Fibroblast of pulmonary artery (primary cell): Measurements from ENCODE around the gene COX5A.

ENCODE experiments used
- DNase-seq: peaks from one replicate; pipeline ENCODE4 v3.0.0-alpha.2; 2010; ENCODE audit warnings: low read depth
- H3K4me3 ChIP-seq: replicated peaks from 2 replicates; pipeline ENCODE4 v1.5.1; 2011; ENCODE audit warnings: low read depth, mild to moderate bottlenecking, control low read depth, low read length, moderate library complexity
- TF ChIP-seq, protein P1 (sequence below): IDR thresholded peaks from 2 replicates; pipeline ENCODE4 v1.5.1; 2011; ENCODE audit warnings: mild to moderate bottlenecking, control low read depth, low read length, inconsistent platforms; ENCODE audit errors: missing control alignments

Gene COX5A

DNA sequence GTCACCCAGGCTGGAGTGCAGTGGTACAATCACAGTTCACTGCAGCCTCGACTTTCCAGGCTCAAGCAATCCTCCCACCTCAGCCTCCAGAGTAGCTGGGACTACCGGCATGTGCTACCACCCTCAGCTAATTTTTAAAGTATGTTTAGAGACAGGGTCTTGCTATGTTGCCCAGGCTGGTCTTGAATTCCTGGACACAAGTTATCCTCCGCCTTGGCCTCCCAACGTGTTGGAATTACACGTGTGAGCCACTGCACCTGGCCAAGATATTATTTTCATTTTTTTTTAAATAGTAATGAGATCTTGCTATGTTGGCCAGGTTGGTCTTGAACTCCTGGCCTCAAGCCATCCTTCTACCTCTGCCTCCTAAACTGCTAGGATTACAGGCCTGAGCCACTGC, 52.4 kb downstream of the COX5A start:
- DNase-seq: no peak
- TF ChIP-seq, protein P1, sequence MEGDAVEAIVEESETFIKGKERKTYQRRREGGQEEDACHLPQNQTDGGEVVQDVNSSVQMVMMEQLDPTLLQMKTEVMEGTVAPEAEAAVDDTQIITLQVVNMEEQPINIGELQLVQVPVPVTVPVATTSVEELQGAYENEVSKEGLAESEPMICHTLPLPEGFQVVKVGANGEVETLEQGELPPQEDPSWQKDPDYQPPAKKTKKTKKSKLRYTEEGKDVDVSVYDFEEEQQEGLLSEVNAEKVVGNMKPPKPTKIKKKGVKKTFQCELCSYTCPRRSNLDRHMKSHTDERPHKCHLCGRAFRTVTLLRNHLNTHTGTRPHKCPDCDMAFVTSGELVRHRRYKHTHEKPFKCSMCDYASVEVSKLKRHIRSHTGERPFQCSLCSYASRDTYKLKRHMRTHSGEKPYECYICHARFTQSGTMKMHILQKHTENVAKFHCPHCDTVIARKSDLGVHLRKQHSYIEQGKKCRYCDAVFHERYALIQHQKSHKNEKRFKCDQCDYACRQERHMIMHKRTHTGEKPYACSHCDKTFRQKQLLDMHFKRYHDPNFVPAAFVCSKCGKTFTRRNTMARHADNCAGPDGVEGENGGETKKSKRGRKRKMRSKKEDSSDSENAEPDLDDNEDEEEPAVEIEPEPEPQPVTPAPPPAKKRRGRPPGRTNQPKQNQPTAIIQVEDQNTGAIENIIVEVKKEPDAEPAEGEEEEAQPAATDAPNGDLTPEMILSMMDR: no peak
- H3K4me3 ChIP-seq: no peak overlapping the region

DNA sequence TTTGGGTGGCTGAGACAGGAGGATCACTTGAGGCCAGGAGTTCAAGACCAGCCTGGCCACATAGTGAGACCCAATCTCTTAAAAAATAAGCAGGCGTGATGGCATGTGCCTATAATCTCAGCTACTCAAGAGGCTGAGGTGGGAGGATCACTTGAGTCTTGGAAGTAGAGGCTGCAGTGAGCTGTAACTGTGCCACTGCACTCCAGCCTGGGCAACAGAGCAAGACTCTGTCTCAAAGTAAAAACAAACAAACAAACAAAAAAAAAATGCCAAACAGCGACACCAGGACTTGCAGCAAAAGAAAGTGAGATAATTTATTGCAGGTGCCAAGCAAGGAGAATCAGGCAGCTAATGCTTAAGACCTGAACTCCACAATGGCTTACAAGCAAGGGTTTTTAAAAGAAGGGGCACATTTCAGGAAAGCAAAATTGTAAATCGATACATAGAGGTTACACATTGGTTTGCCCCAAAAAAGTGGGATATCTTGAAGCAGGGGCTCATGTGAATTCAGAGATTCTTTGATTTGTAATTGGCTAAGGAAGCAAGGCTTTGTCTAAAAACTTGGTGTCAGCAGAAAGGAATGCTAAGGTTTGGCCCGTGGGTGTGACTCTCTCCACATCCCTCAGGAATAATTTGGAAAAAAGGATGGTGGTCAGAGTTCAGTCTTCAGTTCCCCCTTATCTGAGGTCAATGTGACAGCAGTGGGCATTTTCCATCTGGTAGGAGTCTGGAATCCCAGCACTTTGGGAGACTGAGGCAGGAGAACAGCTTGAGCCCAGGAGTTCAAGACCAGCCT, 53.2 kb downstream of the COX5A start:
- DNase-seq: peak; percentile 30
- no peak overlapping the region for H3K4me3 ChIP-seq
- TF ChIP-seq, protein P1: no peak

DNA sequence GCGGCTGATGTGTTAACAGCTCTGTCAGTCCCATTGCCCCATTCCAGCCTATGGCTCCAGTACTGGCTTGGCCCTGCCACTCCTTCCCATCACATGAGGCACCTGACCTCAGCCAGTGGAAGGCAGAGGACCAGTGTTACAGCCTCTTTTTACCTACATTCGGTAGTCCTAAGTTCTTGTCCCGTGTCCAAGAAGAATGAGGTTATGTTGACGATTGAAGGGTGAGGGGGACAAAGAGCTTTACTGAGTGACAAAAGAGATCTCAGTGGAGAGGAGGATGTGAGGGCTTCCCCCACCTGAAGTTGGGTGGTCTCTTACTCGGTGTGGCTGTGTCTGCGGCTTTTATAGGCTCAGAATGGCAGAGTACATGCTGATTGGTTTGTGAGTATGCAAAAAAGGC, 55.3 kb downstream of the COX5A start:
- TF ChIP-seq, protein P1: no peak
- H3K4me3 ChIP-seq: no peak overlapping the region
- no peak for DNase-seq

DNA sequence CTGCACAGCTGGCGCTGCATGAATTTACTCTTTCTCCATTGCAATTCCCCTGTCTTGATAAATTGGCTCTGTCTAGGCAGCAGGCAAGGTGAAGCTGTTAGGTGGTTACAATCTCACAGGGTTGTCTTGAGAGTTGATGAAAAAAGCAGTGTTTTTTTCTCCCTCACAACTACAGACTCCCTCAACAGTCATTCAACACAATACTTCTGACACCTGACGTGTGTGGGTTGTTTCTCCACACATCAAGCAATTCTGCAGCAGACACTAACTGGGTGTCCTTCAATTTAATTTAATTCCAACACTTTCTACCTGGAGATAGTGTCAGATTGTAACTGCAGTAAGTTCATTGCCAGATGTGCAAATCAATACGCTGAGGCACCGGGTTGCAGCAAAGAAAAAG, 59.6 kb downstream of the COX5A start:
- TF ChIP-seq, protein P1: no peak
- no peak overlapping the region for H3K4me3 ChIP-seq
- DNase-seq: no peak

DNA sequence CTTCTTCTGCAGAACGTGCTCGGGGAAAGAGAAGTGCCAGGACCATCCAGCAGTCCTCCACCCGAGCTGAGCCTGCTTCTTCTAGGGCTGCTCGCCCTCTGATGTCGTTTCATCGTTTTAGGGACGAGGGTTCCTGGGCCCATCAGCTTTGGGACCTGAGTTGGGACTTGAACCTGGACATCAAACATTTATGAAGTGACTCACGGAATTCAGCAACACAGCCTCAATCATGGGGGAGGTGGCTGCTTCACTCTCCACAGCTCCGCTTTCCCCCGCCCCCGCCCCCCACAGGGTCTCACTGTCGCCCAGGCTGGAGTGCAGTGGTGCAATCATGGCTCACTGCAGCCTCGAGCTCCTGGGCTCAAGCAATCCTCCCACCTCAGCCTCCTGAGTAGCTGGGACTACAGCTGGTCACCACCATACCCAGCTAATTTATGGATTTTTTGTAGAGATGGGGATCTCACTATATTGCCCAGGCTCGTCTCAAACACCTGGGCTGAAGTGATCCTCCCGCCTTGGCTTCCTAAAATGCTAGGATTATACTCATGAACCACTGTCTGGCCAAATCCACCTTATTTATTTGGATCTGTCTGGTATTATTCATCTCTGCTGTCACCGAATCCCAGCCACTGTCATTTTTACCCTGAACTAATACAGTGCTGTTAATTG, 64.0 kb downstream of the COX5A start:
- H3K4me3 ChIP-seq: peak overlapping the region; percentile 71
- DNase-seq: peak; percentile 13
- TF ChIP-seq, protein P1: no peak

DNA sequence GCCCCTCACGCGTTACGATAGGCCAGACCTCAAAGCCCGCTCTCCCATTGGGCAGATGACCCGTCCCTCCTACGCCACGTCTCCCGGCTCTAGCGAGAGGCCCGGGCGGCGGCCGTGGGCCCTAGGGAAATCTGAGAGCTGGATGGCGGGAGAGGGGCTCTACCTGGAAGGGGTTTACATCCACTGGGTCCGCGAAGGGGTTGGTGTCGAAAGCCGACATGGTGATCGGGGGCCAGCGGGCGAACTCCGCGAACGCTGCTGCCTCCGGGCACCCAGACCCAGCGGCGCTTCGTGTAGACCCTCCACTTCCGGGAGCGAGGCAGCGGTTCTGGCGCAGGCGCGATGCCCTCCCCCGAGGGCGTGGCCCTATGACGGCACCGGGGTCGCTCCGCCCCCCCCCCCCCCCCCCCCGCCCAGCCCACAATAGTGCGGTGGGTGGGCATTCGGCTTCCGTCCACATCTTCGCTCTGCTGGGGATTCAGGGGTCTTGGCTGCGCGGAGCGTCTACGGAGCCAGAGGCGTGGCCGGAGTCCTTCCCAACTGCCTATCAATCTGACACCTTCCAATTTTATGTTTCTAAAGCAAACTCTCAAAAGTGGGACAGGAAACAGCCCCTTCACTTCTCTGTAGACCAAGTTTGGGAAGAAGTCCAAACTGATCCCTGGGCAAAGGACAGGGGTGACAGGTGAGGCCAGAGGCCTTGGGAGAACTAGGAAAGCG, 64.7 kb downstream of the COX5A start, which contains the start of gene SCAMP2:
Gene SCAMP2, minus strand, starts transcription at position 330 of the 720 bp plus-strand sequence. Its CDS starts 110 bp downstream, at position 220.
- TF ChIP-seq, protein P1: no peak
- H3K4me3 ChIP-seq: peak within 1 kb of the TSS; percentile 71
- DNase-seq: peak; percentile 95
